Ishikawa (cell line): ENCODE measurements around the gene FLRT3.

Experiments
- CEBPB ChIP-seq: IDR thresholded peaks from 2 replicates; pipeline ENCODE4 v1.6.1; 2012
- CREB1 ChIP-seq: IDR thresholded peaks from 2 replicates; pipeline ENCODE4 v1.6.1; 2012; ENCODE audit warnings: low read depth
- EGR1 ChIP-seq: IDR thresholded peaks from 2 replicates; pipeline ENCODE4 v1.6.1; 2012
- EP300 ChIP-seq: IDR thresholded peaks from 2 replicates; pipeline ENCODE4 v1.6.1; 2012; ENCODE audit warnings: borderline replicate concordance
- FOXM1 ChIP-seq: IDR thresholded peaks from 2 replicates; pipeline ENCODE4 v1.6.1; 2012; ENCODE audit warnings: low read depth, borderline replicate concordance
- NFIC ChIP-seq: IDR thresholded peaks from 2 replicates; pipeline ENCODE4 v1.6.1; 2012
- RAD21 ChIP-seq: IDR thresholded peaks from 2 replicates; pipeline ENCODE4 v1.6.1; 2012; ENCODE audit warnings: low read depth
- REST ChIP-seq: IDR thresholded peaks from 2 replicates; pipeline ENCODE4 v1.6.1; 2012; ENCODE audit warnings: low read depth, mild to moderate bottlenecking
- TAF1 ChIP-seq: IDR thresholded peaks from 2 replicates; pipeline ENCODE4 v1.6.1; 2012; ENCODE audit warnings: low read depth, mild to moderate bottlenecking
- TCF12 ChIP-seq: IDR thresholded peaks from 2 replicates; pipeline ENCODE4 v1.6.1; 2012; ENCODE audit warnings: low read depth
- TEAD4 ChIP-seq: IDR thresholded peaks from 2 replicates; pipeline ENCODE4 v1.6.1; 2012
- YY1 ChIP-seq: IDR thresholded peaks from 2 replicates; pipeline ENCODE4 v1.6.1; 2012; ENCODE audit warnings: low read depth
- ZBTB7A ChIP-seq: IDR thresholded peaks from 2 replicates; pipeline ENCODE4 v1.6.1; 2012; ENCODE audit warnings: low read depth
- TF ChIP-seq, protein P1 (sequence below): IDR thresholded peaks from 2 replicates; pipeline ENCODE4 v1.6.1; 2012
- TF ChIP-seq, protein P2 (sequence below): IDR thresholded peaks from 2 replicates; pipeline ENCODE4 v1.6.1; 2012

The FLRT3 gene

GRCh38 chr20:14295238-14295637 is 42.2 kb downstream of the FLRT3 start:
- no peak for TF ChIP-seq TAF1
- TF ChIP-seq, protein P1, sequence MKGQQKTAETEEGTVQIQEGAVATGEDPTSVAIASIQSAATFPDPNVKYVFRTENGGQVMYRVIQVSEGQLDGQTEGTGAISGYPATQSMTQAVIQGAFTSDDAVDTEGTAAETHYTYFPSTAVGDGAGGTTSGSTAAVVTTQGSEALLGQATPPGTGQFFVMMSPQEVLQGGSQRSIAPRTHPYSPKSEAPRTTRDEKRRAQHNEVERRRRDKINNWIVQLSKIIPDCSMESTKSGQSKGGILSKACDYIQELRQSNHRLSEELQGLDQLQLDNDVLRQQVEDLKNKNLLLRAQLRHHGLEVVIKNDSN = no peak
- TF ChIP-seq ZBTB7A = no peak
- TF ChIP-seq FOXM1 = no peak
- TF ChIP-seq RAD21 = no peak
- no peak for TF ChIP-seq TCF12
- TF ChIP-seq NFIC = no peak
- TF ChIP-seq EGR1 = no peak
- TF ChIP-seq CEBPB = no peak

- TF ChIP-seq TCF12 = no peak
- no peak for TF ChIP-seq YY1
- TF ChIP-seq EP300 = no peak
- TF ChIP-seq CEBPB = no peak
- TF ChIP-seq, protein P2, sequence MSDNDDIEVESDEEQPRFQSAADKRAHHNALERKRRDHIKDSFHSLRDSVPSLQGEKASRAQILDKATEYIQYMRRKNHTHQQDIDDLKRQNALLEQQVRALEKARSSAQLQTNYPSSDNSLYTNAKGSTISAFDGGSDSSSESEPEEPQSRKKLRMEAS = no peak
- TF ChIP-seq NFIC = no peak
- TF ChIP-seq REST = no peak
- TF ChIP-seq, protein P1 = no peak
- no peak for TF ChIP-seq ZBTB7A
- no peak for TF ChIP-seq FOXM1
- TF ChIP-seq EGR1 = no peak
- no peak for TF ChIP-seq TAF1
- TF ChIP-seq TEAD4 = no peak
- no peak for TF ChIP-seq RAD21
Measured at GRCh38 chr20:14291502-14291901, 45.9 kb downstream of the FLRT3 start.

- TF ChIP-seq CREB1 (no peak), TCF12 (no peak), REST (no peak), NFIC (no peak), YY1 (no peak), TAF1 (no peak), RAD21 (no peak), EGR1 (no peak), FOXM1 (no peak), ZBTB7A (no peak), CEBPB (no peak), TEAD4 (no peak)
- TF ChIP-seq, protein P1 = no peak
- TF ChIP-seq, protein P2 = no peak
Measured at GRCh38 chr20:14288341-14289330, 48.8 kb downstream of the FLRT3 start.

GRCh38 chr20:14284443-14284842 is 53.0 kb downstream of the FLRT3 start:
- TF ChIP-seq TAF1 (no peak), TEAD4 (no peak), ZBTB7A (no peak), YY1 (no peak), FOXM1 (no peak), RAD21 (no peak), TCF12 (no peak), CEBPB (no peak), NFIC (no peak), CREB1 (no peak), REST (no peak), EGR1 (no peak)
- TF ChIP-seq, protein P2 = no peak
- TF ChIP-seq, protein P1 = no peak
